K562 (cell line): Measurements from ENCODE around the gene COL4A2.

Experiments used
- BRF2 ChIP-seq: IDR thresholded peaks from 3 replicates; pipeline ENCODE4 v1.6.1; 2011; ENCODE audit warnings: borderline replicate concordance, mild to moderate bottlenecking; ENCODE audit not compliant: insufficient read length, insufficient read depth
- EZH2 ChIP-seq: IDR thresholded peaks from 2 replicates; pipeline ENCODE4 v1.6.1; 2012; ENCODE audit warnings: low read depth, mild to moderate bottlenecking, inconsistent platforms, low read length, borderline replicate concordance
- JUN ChIP-seq, 2 experiments: sonication (generic) in 1 of 2; formaldehyde crosslinking in 1 of 2; IDR thresholded peaks; 2 replicates each; pipeline versions ENCODE4 v1.6.1 to v1.8.0; 2012 to 2022; ENCODE audit warnings: borderline replicate concordance in 2 of 2, mild to moderate bottlenecking in 2 of 2, improper control_type of control experiment in 1 of 2, low read depth in 1 of 2, low read length in 1 of 2, missing genetic modification reagents in 1 of 2
- JUND ChIP-seq, 2 experiments: IDR thresholded peaks; 2 replicates in 1 of 2; 3 replicates in 1 of 2; pipeline ENCODE4 v1.6.1; 2011; ENCODE audit warnings: borderline replicate concordance in 2 of 2, low read depth in 2 of 2, low read length in 2 of 2, improper control_type of control experiment in 1 of 2, missing biosample characterization in 1 of 2, missing genetic modification characterization in 1 of 2, missing genetic modification reagents in 1 of 2
- MYC ChIP-seq, 2 experiments: fragments of 250-450 bp in 1 of 2; sonication (Bioruptor Pico) in 1 of 2; IDR thresholded peaks; 2 replicates each; pipeline versions ENCODE4 v1.5.1 to v1.6.1; 2012 to 2021; ENCODE audit warnings: low read depth in 2 of 2, borderline replicate concordance in 1 of 2, improper control_type of control experiment in 1 of 2, low read length in 1 of 2, mild to moderate bottlenecking in 1 of 2, moderate library complexity in 1 of 2
- PHF21A ChIP-seq: fragments of 450-650 bp; IDR thresholded peaks from 2 replicates; pipeline ENCODE4 v1.6.1; 2017; ENCODE audit warnings: low read depth, borderline replicate concordance
- RBM39 ChIP-seq: fragments of 200-400 bp; formaldehyde crosslinking; optimal IDR thresholded peaks from 2 replicates; pipeline ENCODE3; 2018; ENCODE audit warnings: low read depth, low read length
- SRSF9 ChIP-seq: fragments of 200-400 bp; formaldehyde crosslinking; IDR thresholded peaks from 2 replicates; pipeline ENCODE4 v1.6.1; 2017; ENCODE audit warnings: low read depth, low read length, borderline replicate concordance
- SUPT5H ChIP-seq: fragments of 450-650 bp; IDR thresholded peaks from 2 replicates; pipeline ENCODE4 v1.6.1; 2016
- TCF3 ChIP-seq: sonication (generic); formaldehyde crosslinking; IDR thresholded peaks from 2 replicates; pipeline ENCODE4 v1.4.0; 2020; ENCODE audit warnings: mild to moderate bottlenecking, missing genetic modification reagents
- ZNF561 ChIP-seq: fragments of 450-650 bp; formaldehyde crosslinking; conservative IDR thresholded peaks from 2 replicates; pipeline ENCODE4 v1.4.0; 2020; ENCODE audit warnings: mild to moderate bottlenecking, moderate library complexity
- TF ChIP-seq, protein P1 (sequence below): sonication (generic); formaldehyde crosslinking; IDR thresholded peaks from 2 replicates; pipeline ENCODE4 v1.8.0; 2023; ENCODE audit warnings: mild to moderate bottlenecking, missing genetic modification reagents

DNA sequence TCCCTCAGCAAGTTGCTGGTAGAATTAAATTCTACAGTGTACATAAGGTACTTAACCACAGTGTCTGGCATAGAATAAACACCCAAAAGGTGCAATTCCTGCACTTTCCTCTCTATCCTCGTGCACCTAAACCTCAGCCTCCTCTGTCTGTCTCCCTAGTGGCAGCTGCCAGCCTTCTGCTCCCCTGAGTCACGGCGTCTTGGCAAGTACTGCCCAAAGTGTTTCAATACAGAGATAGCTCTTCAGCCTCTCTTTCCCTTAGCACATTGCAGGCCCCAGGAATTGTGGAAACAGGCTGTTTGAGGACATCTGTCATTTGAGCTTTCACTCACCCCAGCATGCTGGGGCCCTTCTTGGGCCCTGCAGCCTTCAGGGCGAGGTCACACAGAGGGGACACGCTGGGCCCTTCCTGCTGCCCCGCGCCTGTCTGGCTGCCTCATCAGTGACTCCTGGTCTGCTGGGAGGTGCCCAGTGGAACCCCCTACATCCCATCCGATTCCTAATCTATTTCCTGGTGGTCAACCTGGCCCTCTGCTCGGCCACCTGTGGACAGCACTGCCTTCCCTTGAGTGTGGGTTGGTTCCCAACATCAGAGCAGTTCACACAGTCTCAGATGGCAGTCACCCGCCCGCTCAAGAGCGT lies 19.3 kb downstream of the COL4A2 start:
- no peak for TF ChIP-seq PHF21A
- TF ChIP-seq RBM39 = no peak
- TF ChIP-seq EZH2 = no peak
- no peak for TF ChIP-seq TCF3
- no peak for TF ChIP-seq SUPT5H
- no peak for TF ChIP-seq JUN (IDR thresholded peaks at IDR 0.05; ENCODE audit: borderline replicate concordance, low read depth, low read length)
- TF ChIP-seq JUN (CRISPR knock-in tag; IDR thresholded peaks at IDR 0.05; ENCODE audit: borderline replicate concordance) = no peak
- no peak for TF ChIP-seq ZNF561 (CRISPR knock-in tag)
- no peak for TF ChIP-seq MYC (IDR thresholded peaks at IDR 0.05; ENCODE audit: low read depth, low read length)
- TF ChIP-seq MYC (CRISPR knock-in tag; IDR thresholded peaks at IDR 0.05; ENCODE audit: borderline replicate concordance, low read depth) = no peak
- TF ChIP-seq JUND (IDR thresholded peaks at IDR 0.05; ENCODE audit: borderline replicate concordance, low read depth, low read length) = no peak
- TF ChIP-seq JUND (tag; IDR thresholded peaks at IDR 0.05; ENCODE audit: borderline replicate concordance, low read depth, low read length) = no peak
- no peak for TF ChIP-seq BRF2
- TF ChIP-seq, protein P1, sequence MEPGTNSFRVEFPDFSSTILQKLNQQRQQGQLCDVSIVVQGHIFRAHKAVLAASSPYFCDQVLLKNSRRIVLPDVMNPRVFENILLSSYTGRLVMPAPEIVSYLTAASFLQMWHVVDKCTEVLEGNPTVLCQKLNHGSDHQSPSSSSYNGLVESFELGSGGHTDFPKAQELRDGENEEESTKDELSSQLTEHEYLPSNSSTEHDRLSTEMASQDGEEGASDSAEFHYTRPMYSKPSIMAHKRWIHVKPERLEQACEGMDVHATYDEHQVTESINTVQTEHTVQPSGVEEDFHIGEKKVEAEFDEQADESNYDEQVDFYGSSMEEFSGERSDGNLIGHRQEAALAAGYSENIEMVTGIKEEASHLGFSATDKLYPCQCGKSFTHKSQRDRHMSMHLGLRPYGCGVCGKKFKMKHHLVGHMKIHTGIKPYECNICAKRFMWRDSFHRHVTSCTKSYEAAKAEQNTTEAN = no peak
- TF ChIP-seq SRSF9 = no peak
